GM12872 (cell line): ENCODE measurements around the gene EXOC6.

Experiments
- CTCF ChIP-seq: IDR thresholded peaks from 3 replicates; pipeline ENCODE4 v1.5.1; 2011; ENCODE audit warnings: low read depth, mild to moderate bottlenecking, low read length, moderate library complexity; ENCODE audit not compliant: insufficient read depth

Gene EXOC6

DNA sequence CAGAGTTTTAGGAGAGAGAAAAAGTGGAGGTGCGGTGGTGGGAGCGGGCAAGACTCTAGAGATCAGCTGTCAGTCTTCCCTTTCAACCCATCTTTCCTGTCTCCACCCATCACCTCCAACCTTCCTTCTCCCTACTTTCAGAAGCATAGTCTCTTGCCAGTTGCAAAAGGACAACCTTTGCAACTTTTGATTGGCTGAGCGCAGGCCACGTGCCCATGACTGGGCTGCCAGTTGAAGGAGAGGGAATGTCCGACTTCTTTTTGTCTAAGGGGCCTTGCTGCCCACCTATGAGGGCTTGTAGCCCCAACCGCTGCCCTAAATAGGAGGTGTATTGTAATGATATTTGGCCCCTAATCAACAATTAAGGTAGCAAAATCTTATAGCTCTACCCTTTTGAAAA lies 238.0 kb downstream of the EXOC6 start:
- no peak for TF ChIP-seq CTCF

- no peak for TF ChIP-seq CTCF
Observed at GRCh38 chr10:93087846-93088245, 239.5 kb downstream of the EXOC6 start.

DNA sequence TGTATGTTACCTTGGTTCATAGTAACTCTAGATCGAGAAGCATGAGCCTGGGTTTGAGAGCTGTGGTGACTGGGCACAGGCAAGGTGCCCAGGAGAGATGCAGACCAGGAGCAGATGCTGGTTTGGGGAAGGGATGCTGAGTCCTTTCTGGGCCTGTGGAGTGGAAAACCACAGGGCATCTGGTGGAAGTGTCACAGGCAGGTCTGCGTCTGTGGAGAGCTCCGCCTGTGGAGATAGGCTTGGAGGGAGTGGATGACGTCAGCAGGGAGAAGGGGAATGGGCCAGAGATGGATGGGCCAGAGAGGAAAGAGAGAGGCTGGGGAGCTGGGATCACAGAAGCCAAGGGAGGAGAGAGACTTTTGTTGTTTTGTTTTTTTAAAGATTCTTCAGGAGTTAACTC lies 240.1 kb downstream of the EXOC6 start:
- TF ChIP-seq CTCF: no peak

GRCh38 chr10:93090619-93091018 lies 242.3 kb downstream of the EXOC6 start:
- no peak for TF ChIP-seq CTCF

- TF ChIP-seq CTCF: no peak
Observed at GRCh38 chr10:93091960-93092359, 243.6 kb downstream of the EXOC6 start.

GRCh38 chr10:93095225-93095624 lies 246.9 kb downstream of the EXOC6 start:
- TF ChIP-seq CTCF: no peak

GRCh38 chr10:93096901-93097300 lies 248.6 kb downstream of the EXOC6 start:
- no peak for TF ChIP-seq CTCF

- TF ChIP-seq CTCF: no peak
Observed at GRCh38 chr10:93097386-93097785, 249.1 kb downstream of the EXOC6 start.
